Measurements from ENCODE around the gene RUNX2. TPM values are rescaled to one million over a fixed set of nuclear protein-coding genes. Genes with fewer than 3 reads are reported as not detected.
A peak's percentile ranks its signal among the peaks of the same experiment; 100 is the strongest.

The RUNX2 gene
- polyA plus RNA-seq, 1 donor from 2014 or later, result not detected

- Histone ChIP-seq H2AFZ (ENCODE audit: low read depth, low read length) (no peak overlapping the region), H4K20me1 (ENCODE audit: insufficient read depth) (no peaks in the 10 kb centered on the region), H3K9me2 (ENCODE audit: insufficient read depth, low read length) (no peaks in the 10 kb centered on the region), H3K79me2 (replicated peaks; ENCODE audit: insufficient read depth, low read length) (no peaks in the 10 kb centered on the region), H3K36me3 (ENCODE audit: insufficient read depth, low read length) (no peaks in the 10 kb centered on the region), H3K27ac (ENCODE audit: low read length) (no peak overlapping the region), H3K9ac (ENCODE audit: low read length) (no peak overlapping the region), H3K27me3 (ENCODE audit: insufficient read depth, low read depth, low read length) (peaks cover 82% of the 10 kb centered on the region), H3K9me3 (ENCODE audit: low read length) (no peaks in the 10 kb centered on the region), H3K4me2 (ENCODE audit: low read length) (peak overlapping the region; percentile 19), H3F3A (ENCODE audit: insufficient read depth, low read length, poor library complexity, severe bottlenecking) (no peaks in the 10 kb centered on the region), H3K4me3 (ENCODE audit: low read length) (peak overlapping the region; percentile 60)
- TF ChIP-seq RAD21 (conservative IDR thresholded peaks at IDR 0.05), result peak; percentile 41
- no peak for TF ChIP-seq POLR2AphosphoS5 (IDR thresholded peaks at IDR 0.05)
- peak; percentile 58 for TF ChIP-seq EZH2 (IDR thresholded peaks at IDR 0.05; ENCODE audit: borderline replicate concordance, insufficient read depth, low read length, poor library complexity, severe bottlenecking)
- no peak for TF ChIP-seq EP300 (conservative IDR thresholded peaks at IDR 0.05; ENCODE audit: poor library complexity, severe bottlenecking)
- no peak for TF ChIP-seq REST (IDR thresholded peaks at IDR 0.05; ENCODE audit: borderline replicate concordance)
- peak; percentile 28 for TF ChIP-seq SMC3 (conservative IDR thresholded peaks at IDR 0.05; ENCODE audit: poor library complexity)
- TF ChIP-seq TAF1 (IDR thresholded peaks at IDR 0.05; ENCODE audit: low read depth), result no peak
- no peak for TF ChIP-seq MXI1 (conservative IDR thresholded peaks at IDR 0.05; ENCODE audit: poor library complexity, severe bottlenecking)
- peak; percentile 33 for TF ChIP-seq CTCF (IDR thresholded peaks at IDR 0.05; ENCODE audit: poor library complexity, severe bottlenecking)
Observed at GRCh38 chr6:45419571-45420082, 91.5 kb downstream of the RUNX2 start.

GRCh38 chr6:45420083-45420908, 92.2 kb downstream of the RUNX2 start:
- H3K4me3 ChIP-seq (ENCODE audit: low read length), result peak overlapping the region; percentile 60
- no peaks in the 10 kb centered on the region for H3K9me3 ChIP-seq (ENCODE audit: low read length)
- no peaks in the 10 kb centered on the region for H3K79me2 ChIP-seq (replicated peaks; ENCODE audit: insufficient read depth, low read length)
- no peak overlapping the region for H3K9ac ChIP-seq (ENCODE audit: low read length)
- no peaks in the 10 kb centered on the region for H3F3A ChIP-seq (ENCODE audit: insufficient read depth, low read length, poor library complexity, severe bottlenecking)
- H4K20me1 ChIP-seq (ENCODE audit: insufficient read depth), result no peaks in the 10 kb centered on the region
- H2AFZ ChIP-seq (ENCODE audit: low read depth, low read length), result no peak overlapping the region
- peak overlapping the region; percentile 19 for H3K4me2 ChIP-seq (ENCODE audit: low read length)
- H3K27me3 ChIP-seq (ENCODE audit: insufficient read depth, low read depth, low read length), result peaks cover 86% of the 10 kb centered on the region
- H3K36me3 ChIP-seq (ENCODE audit: insufficient read depth, low read length), result no peaks in the 10 kb centered on the region
- peak; percentile 37 for TF ChIP-seq EZH2 (IDR thresholded peaks at IDR 0.05; ENCODE audit: borderline replicate concordance, insufficient read depth, low read length, poor library complexity, severe bottlenecking)
- no peak for TF ChIP-seq EP300 (conservative IDR thresholded peaks at IDR 0.05; ENCODE audit: poor library complexity, severe bottlenecking)
- TF ChIP-seq CTCF (IDR thresholded peaks at IDR 0.05; ENCODE audit: poor library complexity, severe bottlenecking), result no peak
- no peak for TF ChIP-seq REST (IDR thresholded peaks at IDR 0.05; ENCODE audit: borderline replicate concordance)
- TF ChIP-seq POLR2AphosphoS5 (IDR thresholded peaks at IDR 0.05), result peak; percentile 37
- no peak for TF ChIP-seq RAD21 (conservative IDR thresholded peaks at IDR 0.05)
- TF ChIP-seq TAF1 (IDR thresholded peaks at IDR 0.05; ENCODE audit: low read depth), result no peak
- TF ChIP-seq MXI1 (conservative IDR thresholded peaks at IDR 0.05; ENCODE audit: poor library complexity, severe bottlenecking), result no peak
- no peak for TF ChIP-seq SMC3 (conservative IDR thresholded peaks at IDR 0.05; ENCODE audit: poor library complexity)
- H3K27ac ChIP-seq (ENCODE audit: low read length), result no peak overlapping the region
- no peaks in the 10 kb centered on the region for H3K9me2 ChIP-seq (ENCODE audit: insufficient read depth, low read length)
